Measurements from ENCODE around the gene APOBEC2.

DNA sequence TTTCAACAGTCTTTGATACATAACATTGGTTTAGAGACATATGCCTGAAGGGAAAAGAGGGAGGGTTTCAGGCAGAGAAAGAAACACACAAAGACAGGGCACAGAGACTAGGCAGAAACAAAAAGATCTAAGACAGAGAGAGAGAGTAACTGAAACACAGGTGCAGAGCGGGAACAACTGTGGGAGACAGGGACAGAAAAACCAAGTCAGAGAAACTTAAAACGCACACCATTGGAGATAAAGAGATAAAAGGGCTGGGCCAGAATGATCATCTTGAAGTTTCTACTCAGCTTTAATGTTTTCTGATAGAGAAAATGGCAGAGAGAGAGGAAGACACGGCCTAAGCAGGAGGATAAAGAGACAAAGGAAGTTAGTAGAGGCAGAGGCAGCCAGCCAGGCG lies 25.8 kb upstream of the APOBEC2 start:
- TF ChIP-seq, protein P1, sequence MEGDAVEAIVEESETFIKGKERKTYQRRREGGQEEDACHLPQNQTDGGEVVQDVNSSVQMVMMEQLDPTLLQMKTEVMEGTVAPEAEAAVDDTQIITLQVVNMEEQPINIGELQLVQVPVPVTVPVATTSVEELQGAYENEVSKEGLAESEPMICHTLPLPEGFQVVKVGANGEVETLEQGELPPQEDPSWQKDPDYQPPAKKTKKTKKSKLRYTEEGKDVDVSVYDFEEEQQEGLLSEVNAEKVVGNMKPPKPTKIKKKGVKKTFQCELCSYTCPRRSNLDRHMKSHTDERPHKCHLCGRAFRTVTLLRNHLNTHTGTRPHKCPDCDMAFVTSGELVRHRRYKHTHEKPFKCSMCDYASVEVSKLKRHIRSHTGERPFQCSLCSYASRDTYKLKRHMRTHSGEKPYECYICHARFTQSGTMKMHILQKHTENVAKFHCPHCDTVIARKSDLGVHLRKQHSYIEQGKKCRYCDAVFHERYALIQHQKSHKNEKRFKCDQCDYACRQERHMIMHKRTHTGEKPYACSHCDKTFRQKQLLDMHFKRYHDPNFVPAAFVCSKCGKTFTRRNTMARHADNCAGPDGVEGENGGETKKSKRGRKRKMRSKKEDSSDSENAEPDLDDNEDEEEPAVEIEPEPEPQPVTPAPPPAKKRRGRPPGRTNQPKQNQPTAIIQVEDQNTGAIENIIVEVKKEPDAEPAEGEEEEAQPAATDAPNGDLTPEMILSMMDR (conservative IDR thresholded peaks at IDR 0.05; ENCODE audit: low read length) = no peak
- TF ChIP-seq EZH2phosphoT487 (IDR thresholded peaks at IDR 0.05; ENCODE audit: borderline replicate concordance, low read depth, low read length) = no peak
